GM23248 (cell line): ENCODE measurements around the gene TPK1. TPM values are rescaled to one million over a fixed set of nuclear protein-coding genes. Genes with fewer than 3 reads are reported as not detected.

Experiments
- DNase-seq: peaks from one replicate; pipeline ENCODE4 v3.0.0-alpha.2; 2015
- H2AFZ ChIP-seq: fragments of 200-600 bp; sonication (generic); 2 replicates; pipeline ENCODE4 v1.6.1; 2016; ENCODE audit warnings: antibody characterized with exemption
- H3F3A ChIP-seq: fragments of 200-600 bp; sonication (generic); 2 replicates; pipeline ENCODE4 v1.6.1; 2016; ENCODE audit warnings: mild to moderate bottlenecking, antibody characterized with exemption, mixed run types; ENCODE audit not compliant: insufficient read depth
- H3K27ac ChIP-seq: fragments of 200-600 bp; sonication (generic); 2 replicates; pipeline ENCODE4 v1.5.1; 2016; ENCODE audit warnings: mild to moderate bottlenecking
- H3K27me3 ChIP-seq: fragments of 200-600 bp; sonication (generic); replicated peaks from 2 replicates; pipeline ENCODE4 v1.6.1; 2016; ENCODE audit warnings: mild to moderate bottlenecking; ENCODE audit not compliant: insufficient read depth
- H3K36me3 ChIP-seq: fragments of 200-600 bp; sonication (generic); 2 replicates; pipeline ENCODE4 v1.6.1; 2016; ENCODE audit warnings: low read depth, mild to moderate bottlenecking
- H3K4me1 ChIP-seq: fragments of 200-600 bp; sonication (generic); 2 replicates; pipeline ENCODE4 v1.6.1; 2016; ENCODE audit warnings: mild to moderate bottlenecking; ENCODE audit not compliant: insufficient read depth
- H3K4me2 ChIP-seq: fragments of 200-600 bp; sonication (generic); one replicate; pipeline ENCODE4 v1.6.1; 2016; ENCODE audit warnings: mild to moderate bottlenecking; ENCODE audit not compliant: unreplicated experiment
- H3K4me3 ChIP-seq: fragments of 200-600 bp; sonication (generic); 2 replicates; pipeline ENCODE4 v1.5.1; 2016; ENCODE audit warnings: mild to moderate bottlenecking
- H3K79me2 ChIP-seq: fragments of 200-600 bp; sonication (generic); 2 replicates; pipeline ENCODE4 v1.6.1; 2016; ENCODE audit warnings: mild to moderate bottlenecking; ENCODE audit not compliant: insufficient read depth
- H3K9ac ChIP-seq: fragments of 200-600 bp; sonication (generic); 2 replicates; pipeline ENCODE4 v1.6.1; 2016; ENCODE audit warnings: mild to moderate bottlenecking
- H3K9me2 ChIP-seq: fragments of 200-600 bp; sonication (generic); 2 replicates; pipeline ENCODE4 v1.6.1; 2016; ENCODE audit warnings: mixed run types, mild to moderate bottlenecking, moderate library complexity; ENCODE audit not compliant: insufficient read depth
- H3K9me3 ChIP-seq: fragments of 200-600 bp; sonication (generic); one replicate; pipeline ENCODE4 v1.6.1; 2017; ENCODE audit warnings: low read depth
- H4K20me1 ChIP-seq: fragments of 200-600 bp; sonication (generic); 2 replicates; pipeline ENCODE4 v1.6.0; 2016; ENCODE audit not compliant: insufficient read depth
- EZH2 ChIP-seq: fragments of 200-600 bp; sonication (generic); IDR thresholded peaks from 2 replicates; pipeline ENCODE4 v1.6.1; 2018; ENCODE audit warnings: antibody characterized with exemption, mild to moderate bottlenecking; ENCODE audit not compliant: insufficient read depth, poor library complexity, severe bottlenecking
- EZH2phosphoT487 ChIP-seq: fragments of 200-600 bp; sonication (generic); IDR thresholded peaks from 2 replicates; pipeline ENCODE4 v1.6.1; 2018; ENCODE audit warnings: antibody characterized with exemption, moderate library complexity, mild to moderate bottlenecking, low read depth; ENCODE audit not compliant: insufficient read depth
- WGBS, 2 experiments: methylation state at CpG; one replicate each; pipeline ENCODE4 v1.1.6; 2015 to 2017; ENCODE audit warnings: low lambda C conversion rate in 2 of 2, low coverage in 1 of 2; ENCODE audit errors: missing lambda C conversion rate in 2 of 2; 5-methylcytosine and 5-hydroxymethylcytosine counted together
- in situ Hi-C: fragments of 300-500 bp; cut with MboI; formaldehyde crosslinking; loops from 2 replicates; pipeline ENCODE4 v1.15.0; 2020
- polyA plus RNA-seq: library from polyadenylated mRNA; unstranded; fragments of >200 nt; fragmentation: Nextera tagmentation; extraction: Ambion mirVana; gene quantifications from 2 replicates; pipeline ENCODE4 v1.2.1, GENCODE V29; 2016
- total RNA-seq: library from RNA; depleted of rRNA; stranded (reverse); fragments of >200 nt; shearing (Covaris generic); gene quantifications from 2 replicates; pipeline ENCODE4 v1.2.3, GENCODE V29; 2014

The TPK1 gene
- total and polyA plus RNA-seq, 2 experiments from 2014 or later, result 2.9 to 3.7 TPM

GRCh38 chr7:144528536-144529045 lies 307.3 kb downstream of the TPK1 start:
- in situ Hi-C loops, result no loop called here
- H3K9ac ChIP-seq, result no peak overlapping the region
- H3K9me3 ChIP-seq, result no peaks in the 10 kb centered on the region
- no peaks in the 10 kb centered on the region for H3K36me3 ChIP-seq
- H4K20me1 ChIP-seq, result no peaks in the 10 kb centered on the region
- H3K4me2 ChIP-seq, result no peak overlapping the region
- DNase-seq, result no peak
- H3K27me3 ChIP-seq, result no peaks in the 10 kb centered on the region
- TF ChIP-seq EZH2phosphoT487 (no peak), EZH2 (no peak)
- H3K9me2 ChIP-seq, result no peaks in the 10 kb centered on the region
- H2AFZ ChIP-seq, result no peak overlapping the region
- H3K79me2 ChIP-seq, result no peaks in the 10 kb centered on the region
- no peak overlapping the region for H3K4me3 ChIP-seq
- H3K27ac ChIP-seq, result no peak overlapping the region
- 45 to 58% methylated on average over 4 of the region's 4 CpGs for WGBS, 2 experiments
- no peaks in the 10 kb centered on the region for H3F3A ChIP-seq
- no peaks in the 10 kb centered on the region for H3K4me1 ChIP-seq

- H3K4me1 ChIP-seq, result no peaks in the 10 kb centered on the region
- H3F3A ChIP-seq, result no peaks in the 10 kb centered on the region
- no peak for TF ChIP-seq EZH2phosphoT487
- no peak for TF ChIP-seq EZH2
- no peaks in the 10 kb centered on the region for H3K79me2 ChIP-seq
- no peak overlapping the region for H2AFZ ChIP-seq
- WGBS, 2 experiments, result 65 to 69% methylated on average over 13 of the region's 13 CpGs
- no peaks in the 10 kb centered on the region for H4K20me1 ChIP-seq
- no peak overlapping the region for H3K27ac ChIP-seq
- H3K9me3 ChIP-seq, result no peaks in the 10 kb centered on the region
- H3K36me3 ChIP-seq, result no peaks in the 10 kb centered on the region
- no peaks in the 10 kb centered on the region for H3K27me3 ChIP-seq
- in situ Hi-C loops, result no loop called here
- H3K9me2 ChIP-seq, result no peaks in the 10 kb centered on the region
- no peak for DNase-seq
- H3K9ac ChIP-seq, result no peak overlapping the region
- no peak overlapping the region for H3K4me3 ChIP-seq
- no peak overlapping the region for H3K4me2 ChIP-seq
Observed at GRCh38 chr7:144527051-144527471, 308.8 kb downstream of the TPK1 start.

DNA sequence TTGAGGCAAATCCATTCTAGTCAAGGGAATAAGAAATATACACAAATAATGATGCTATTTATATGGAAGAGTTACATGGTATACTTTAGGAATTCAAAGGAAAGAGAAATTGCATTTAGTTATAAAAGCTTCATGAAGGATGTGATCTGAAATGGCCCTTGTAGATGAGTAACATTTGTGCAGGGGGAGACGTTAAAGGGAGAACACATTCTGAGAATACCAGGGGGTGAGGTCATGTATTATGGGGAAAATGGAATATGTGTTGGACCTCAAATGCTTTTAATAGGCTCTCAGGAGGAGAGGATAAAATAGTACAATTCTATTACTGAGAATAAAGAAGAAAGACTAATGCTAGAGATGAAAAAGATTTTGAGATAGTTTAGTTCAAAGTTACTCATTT lies 309.9 kb downstream of the TPK1 start:
- Histone ChIP-seq H3K9me2 (no peaks in the 10 kb centered on the region), H3K27ac (no peak overlapping the region), H3K4me2 (no peak overlapping the region), H3K79me2 (no peaks in the 10 kb centered on the region), H3K36me3 (no peaks in the 10 kb centered on the region), H3K9ac (no peak overlapping the region), H4K20me1 (no peaks in the 10 kb centered on the region), H3K4me1 (no peaks in the 10 kb centered on the region), H3F3A (no peaks in the 10 kb centered on the region), H2AFZ (no peak overlapping the region), H3K27me3 (no peaks in the 10 kb centered on the region), H3K9me3 (no peaks in the 10 kb centered on the region), H3K4me3 (no peak overlapping the region)
- TF ChIP-seq EZH2 (no peak), EZH2phosphoT487 (no peak)
- DNase-seq, result no peak
- 0% methylated on average over 1 of the region's 1 CpG for WGBS, 2 experiments
- in situ Hi-C loops, result no loop called here

DNA sequence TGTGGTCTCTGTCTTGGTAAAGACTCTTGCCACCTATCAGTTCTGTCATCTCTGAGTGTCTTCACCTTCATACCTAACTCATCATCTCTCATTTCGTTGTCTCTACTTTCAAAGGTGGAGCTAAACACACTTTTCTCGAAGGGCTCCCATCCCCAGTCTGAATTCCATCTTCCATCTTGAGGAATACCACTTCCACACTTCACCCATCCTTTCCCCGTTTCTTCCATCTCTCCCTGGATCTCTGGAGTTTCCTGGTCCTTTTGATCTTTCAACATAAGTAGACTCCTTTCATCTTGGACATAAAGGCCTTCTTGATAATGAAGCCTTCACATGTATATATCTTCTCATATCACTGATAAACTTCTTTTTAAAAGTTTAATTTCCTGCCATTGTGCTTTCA lies 311.6 kb downstream of the TPK1 start:
- Histone ChIP-seq H3K79me2 (no peaks in the 10 kb centered on the region), H3K4me2 (no peak overlapping the region), H3K9me2 (no peaks in the 10 kb centered on the region), H3K27ac (no peak overlapping the region), H3F3A (no peaks in the 10 kb centered on the region), H3K36me3 (no peaks in the 10 kb centered on the region), H4K20me1 (no peaks in the 10 kb centered on the region), H3K9ac (no peak overlapping the region), H3K9me3 (no peaks in the 10 kb centered on the region), H2AFZ (no peak overlapping the region), H3K4me1 (no peaks in the 10 kb centered on the region), H3K4me3 (no peak overlapping the region), H3K27me3 (no peaks in the 10 kb centered on the region)
- no peak for DNase-seq
- WGBS, 2 experiments, result 27 to 29% methylated on average over 3 of the region's 3 CpGs
- TF ChIP-seq EZH2phosphoT487, result no peak
- TF ChIP-seq EZH2, result no peak
- in situ Hi-C loops, result no loop called here

DNA sequence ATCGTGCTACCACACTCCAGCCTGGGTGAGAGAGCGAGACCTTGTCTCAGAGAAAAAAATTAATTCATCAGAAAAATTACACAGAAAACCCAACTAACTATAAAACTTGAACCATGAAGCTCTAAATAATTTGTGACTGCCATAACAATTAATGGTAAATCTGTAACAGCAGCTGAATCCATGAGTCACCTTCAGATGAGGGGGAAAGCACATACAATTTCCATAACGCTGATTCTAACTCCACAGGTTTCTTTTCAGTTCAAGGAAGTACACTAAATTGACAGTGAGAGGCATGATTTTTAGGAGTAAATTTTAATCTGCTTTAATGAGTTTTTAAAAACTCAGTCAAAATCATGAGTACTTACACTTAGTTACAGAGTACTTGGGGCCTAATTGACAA lies 312.2 kb downstream of the TPK1 start:
- Histone ChIP-seq H2AFZ (no peak overlapping the region), H3K4me2 (no peak overlapping the region), H3K9me2 (no peaks in the 10 kb centered on the region), H3K79me2 (no peaks in the 10 kb centered on the region), H3K36me3 (no peaks in the 10 kb centered on the region), H3F3A (no peaks in the 10 kb centered on the region), H3K9me3 (no peaks in the 10 kb centered on the region), H3K27me3 (no peaks in the 10 kb centered on the region), H3K4me1 (no peaks in the 10 kb centered on the region), H4K20me1 (no peaks in the 10 kb centered on the region), H3K4me3 (no peak overlapping the region), H3K9ac (no peak overlapping the region), H3K27ac (no peak overlapping the region)
- TF ChIP-seq EZH2, result no peak
- no peak for TF ChIP-seq EZH2phosphoT487
- in situ Hi-C loops, result no loop called here
- WGBS, 2 experiments, result 69 to 74% methylated on average over 3 of the region's 3 CpGs
- no peak for DNase-seq
